Caco-2 (cell line): Measurements from ENCODE around the gene OSBPL2. TPM values are rescaled to one million over a fixed set of nuclear protein-coding genes. Genes with fewer than 3 reads are reported as not detected.

Experiments
- BruUV-seq: library from RNA; stranded (reverse); fragments of 400-500 nt; replicated peaks from 2 replicates; lab custom pipeline; 2021; lab: Mats Ljungman, UMichigan
- CTCF ChIA-PET: fragments of 300-600 bp; sonication (Branson Sonifier 250); formaldehyde crosslinking; loops from one replicate; lab custom pipeline; 2022; ENCODE audit warnings: antibody characterized with exemption; lab: Charles Lee
- POLR2A ChIA-PET: fragments of 300-600 bp; sonication (Branson Sonifier 250); formaldehyde crosslinking; loops from one replicate; lab custom pipeline; 2022; ENCODE audit warnings: antibody characterized with exemption; lab: Charles Lee
- DNase-seq, 2 experiments: peaks; one replicate each; pipeline versions ENCODE4 v3.0.0 to v3.0.0-alpha.2; 2020 to 2022
- H3K27me3 ChIP-seq: replicated peaks from 2 replicates; pipeline ENCODE4 v1.6.0; 2011; ENCODE audit warnings: low read length; ENCODE audit not compliant: control insufficient read depth, insufficient read depth
- H3K36me3 ChIP-seq: 2 replicates; pipeline ENCODE4 v1.5.1; 2011; ENCODE audit warnings: low read length; ENCODE audit not compliant: control insufficient read depth, insufficient read depth
- H3K4me1 ChIP-seq: fragments of 250-450 bp; sonication (Bioruptor Pico); 2 replicates; pipeline ENCODE4 v1.5.1; 2020; ENCODE audit warnings: mild to moderate bottlenecking
- H3K4me3 ChIP-seq: 2 replicates; pipeline ENCODE4 v1.5.1; 2011; ENCODE audit warnings: low read depth, mild to moderate bottlenecking, control low read depth, low read length
- H3K9me3 ChIP-seq: fragments of 250-450 bp; sonication (Bioruptor Pico); 2 replicates; pipeline ENCODE4 v1.5.1; 2020; ENCODE audit warnings: mild to moderate bottlenecking, moderate library complexity
- H3K27ac Mint-ChIP-seq: one replicate; pipeline ENCODE4 v1.8.0; 2022; ENCODE audit warnings: mixed read lengths; ENCODE audit not compliant: unreplicated experiment
- H3K27me3 Mint-ChIP-seq: one replicate; pipeline ENCODE4 v1.8.0; 2022; ENCODE audit warnings: mixed read lengths; ENCODE audit not compliant: insufficient read depth, unreplicated experiment
- H3K36me3 Mint-ChIP-seq: one replicate; pipeline ENCODE4 v1.8.0; 2022; ENCODE audit warnings: mild to moderate bottlenecking, mixed read lengths; ENCODE audit not compliant: insufficient read depth, unreplicated experiment
- H3K4me1 Mint-ChIP-seq: one replicate; pipeline ENCODE4 v1.8.0; 2022; ENCODE audit warnings: low read depth, mixed read lengths; ENCODE audit not compliant: unreplicated experiment
- H3K4me3 Mint-ChIP-seq: one replicate; pipeline ENCODE4 v1.8.0; 2022; ENCODE audit warnings: mild to moderate bottlenecking, moderate library complexity, mixed read lengths; ENCODE audit not compliant: unreplicated experiment
- H3K9me3 Mint-ChIP-seq: one replicate; pipeline ENCODE4 v1.8.0; 2022; ENCODE audit warnings: mixed read lengths; ENCODE audit not compliant: unreplicated experiment
- CTCF ChIP-seq, 2 experiments: fragments of 200-600 bp in 1 of 2; IDR thresholded peaks; 1 replicate in 1 of 2; 2 replicates in 1 of 2; pipeline versions ENCODE4 v1.5.1 to v1.8.0; 2011 to 2022; ENCODE audit warnings: antibody characterized with exemption in 1 of 2, control low read depth in 1 of 2, inconsistent platforms in 1 of 2, low read depth in 1 of 2, low read length in 1 of 2, mild to moderate bottlenecking in 1 of 2, moderate library complexity in 1 of 2; ENCODE audit not compliant: insufficient read depth in 1 of 2, severe bottlenecking in 1 of 2, unreplicated experiment in 1 of 2
- intact Hi-C: fragments of 100-400 bp; cut with micrococcal nuclease; formaldehyde crosslinking; loops from one replicate; pipeline ENCODE4 v1.10.0; 2022; ENCODE audit not compliant: unreplicated experiment
- total RNA-seq: library from RNA; stranded (reverse); gene quantifications from 2 replicates; pipeline ENCODE4 v1.2.3, GENCODE V29; 2022

The OSBPL2 gene
- total RNA-seq, 1 experiment from 2014 or later = 132 TPM

- POLR2A ChIA-PET = interaction anchor here (0.6 kb wide), 1 partner anchor 16 kb away, joined by 14 read pairs; no protein-coding TSS in a partner anchor
These were observed 80.4 kb downstream of the OSBPL2 start for GRCh38 chr20:62318400-62319345.

DNA sequence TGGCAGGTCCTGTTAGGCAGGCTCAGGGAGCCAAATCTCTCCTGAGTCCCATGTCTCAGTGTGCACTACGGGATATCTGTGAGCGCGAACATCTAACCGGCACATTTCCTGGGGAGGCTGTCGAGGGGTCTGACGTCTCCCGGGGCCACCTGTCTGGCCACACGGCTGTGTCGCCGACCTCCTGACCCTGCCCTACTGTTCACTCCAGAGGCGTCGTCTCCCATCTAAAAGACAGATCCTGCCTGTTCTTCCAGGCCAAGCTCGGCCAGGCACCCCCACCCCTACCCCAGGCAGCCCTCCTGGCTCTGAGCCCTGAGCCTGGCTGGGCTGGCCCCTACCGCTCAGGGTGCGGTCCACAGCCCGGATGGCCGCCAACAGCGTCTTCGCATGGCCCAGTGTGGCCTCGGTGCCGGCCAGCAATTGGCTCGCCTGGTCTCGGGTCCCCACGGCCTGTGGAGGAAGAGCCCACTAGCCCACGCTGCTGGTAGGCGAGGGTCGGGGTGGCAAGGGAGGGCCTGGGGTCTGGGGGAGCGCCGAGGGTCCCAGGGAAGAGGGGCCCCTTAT, 81.1 kb downstream of the OSBPL2 start:
- CTCF ChIA-PET = interaction anchor here (0.9 kb wide), 1 partner anchor 67 kb away, joined by 3 read pairs; no protein-coding TSS in a partner anchor
- peaks cover 17% of the 10 kb centered on the region for H3K9me3 ChIP-seq
- no peaks in the 10 kb centered on the region for H3K27me3 ChIP-seq
- peak overlapping the region; percentile 50 for H3K4me3 Mint-ChIP-seq
- peak overlapping the region; percentile 71 for H3K27ac Mint-ChIP-seq
- no peak overlapping the region for H3K4me3 ChIP-seq
- no TSS peak for BruUV-seq
- peaks cover 50% of the 10 kb centered on the region for H3K36me3 ChIP-seq
- H3K27me3 Mint-ChIP-seq = no peaks in the 10 kb centered on the region
- no peaks in the 10 kb centered on the region for H3K4me1 Mint-ChIP-seq
- H3K9me3 Mint-ChIP-seq = no peaks in the 10 kb centered on the region
- H3K4me1 ChIP-seq = no peaks in the 10 kb centered on the region
- intact Hi-C loops = no loop called here
- POLR2A ChIA-PET = no interaction called here
- peaks cover 100% of the 10 kb centered on the region for H3K36me3 Mint-ChIP-seq
- DNase-seq = no peak
- no peak for TF ChIP-seq CTCF (IDR thresholded peaks at IDR 0.05; ENCODE audit: insufficient read depth in 1 of 2, low read depth in 1 of 2, low read length in 1 of 2, severe bottlenecking in 1 of 2, unreplicated experiment in 1 of 2)

More at GRCh38 chr20:62318400-62319345, 80.4 kb downstream of the OSBPL2 start:
- CTCF ChIA-PET = interaction anchor here (0.9 kb wide), 2 partner anchors 64 to 67 kb away, joined by 3 to 7 read pairs; no protein-coding TSS in a partner anchor
- Mint-ChIP-seq H3K27me3 (no peaks in the 10 kb centered on the region), H3K4me3 (peak overlapping the region; percentile 50), H3K4me1 (no peaks in the 10 kb centered on the region), H3K36me3 (peaks cover 100% of the 10 kb centered on the region), H3K9me3 (no peaks in the 10 kb centered on the region), H3K27ac (peak overlapping the region; percentile 71)
- Histone ChIP-seq H3K27me3 (no peaks in the 10 kb centered on the region), H3K4me1 (no peaks in the 10 kb centered on the region), H3K9me3 (peaks cover 17% of the 10 kb centered on the region), H3K36me3 (peaks cover 48% of the 10 kb centered on the region), H3K4me3 (no peak overlapping the region)
- no TSS peak for BruUV-seq
- no peak for DNase-seq
- TF ChIP-seq CTCF (IDR thresholded peaks at IDR 0.05; ENCODE audit: insufficient read depth in 1 of 2, low read depth in 1 of 2, low read length in 1 of 2, severe bottlenecking in 1 of 2, unreplicated experiment in 1 of 2) = no peak
- intact Hi-C loops = no loop called here
